ENCODE results near the gene AQP12B.

- TF ChIP-seq CTCF (IDR thresholded peaks at IDR 0.05; ENCODE audit: control extremely low read depth in 1 of 3, insufficient read depth in 1 of 3, low read depth in 1 of 3, low read length in 3 of 3) (no peak), EZH2 (IDR thresholded peaks at IDR 0.05; ENCODE audit: low read depth, low read length, severe bottlenecking) (no peak)
These were observed 56.0 kb downstream of the AQP12B start for GRCh38 chr2:240626531-240627300.
